ENCODE data around the gene KRT27.

- TF ChIP-seq TCF7L2 (IDR thresholded peaks at IDR 0.05; ENCODE audit: low read depth, low read length) (no peak), TBP (optimal IDR thresholded peaks at IDR 0.05; ENCODE audit: low read depth, low read length) (no peak), ZBTB40 (IDR thresholded peaks at IDR 0.05) (no peak), ZBTB40 (CRISPR knock-in tag; IDR thresholded peaks at IDR 0.05) (no peak), BACH1 (tag; IDR thresholded peaks at IDR 0.05) (no peak), ZFP91 (CRISPR knock-in tag; IDR thresholded peaks at IDR 0.05) (no peak), ELF4 (CRISPR knock-in tag; IDR thresholded peaks at IDR 0.05) (no peak), TAF1 (IDR thresholded peaks at IDR 0.05; ENCODE audit: control insufficient read depth, extremely low read depth, insufficient read depth, low read length, severe bottlenecking) (no peak), GABPA (tag; conservative IDR thresholded peaks at IDR 0.05; ENCODE audit: low read depth) (no peak), SMARCC2 (IDR thresholded peaks at IDR 0.05; ENCODE audit: low read depth) (no peak), EP300 (IDR thresholded peaks at IDR 0.05; ENCODE audit: low read length) (no peak)
Measured at GRCh38 chr17:40772101-40772500, 10.2 kb downstream of the KRT27 start, which contains the start of gene KRT26.

Measured in K562 (cell line).